ENCODE data around the gene CEP112. TPM values are rescaled to one million over a fixed set of nuclear protein-coding genes. Genes with fewer than 3 reads are reported as not detected.

CEP112 gene
- total and polyA plus RNA-seq, 2 of the 8 experiments (the other 6 are each of a cell fraction or from before 2014, with no cell fraction given), result 0.62 to 3.1 TPM

DNA sequence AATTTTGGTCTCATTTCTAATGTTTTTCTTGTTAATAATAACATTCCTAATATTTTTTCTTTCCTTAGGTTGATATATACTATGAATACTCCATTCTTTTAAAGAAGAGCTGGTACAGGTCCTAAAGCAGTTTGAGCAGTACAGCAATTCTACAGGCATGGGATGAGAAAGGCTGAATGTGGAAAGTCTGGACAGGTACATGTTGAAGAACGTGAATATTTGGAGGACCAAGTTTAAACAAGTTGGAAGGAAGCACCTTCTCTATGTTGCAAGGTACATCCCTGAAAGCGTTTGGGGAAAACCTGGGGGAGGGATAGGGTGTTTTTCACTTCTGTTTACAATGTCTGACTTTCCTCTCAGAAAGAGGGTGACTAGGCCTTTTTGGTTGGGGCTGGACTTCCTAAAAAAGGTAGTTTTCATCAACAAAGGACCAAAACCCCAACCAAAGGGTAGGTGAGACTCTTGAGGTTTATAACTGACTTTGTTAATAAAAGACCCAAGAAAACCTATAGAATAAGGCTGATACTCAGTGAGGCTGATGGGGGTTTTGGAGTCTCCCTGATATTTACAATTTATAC lies 534.6 kb downstream of the CEP112 start:
- Histone ChIP-seq H3K18ac (ENCODE audit: extremely low read depth, low read length) (no peak overlapping the region), H2BK120ac (replicated peaks; ENCODE audit: low read depth, low read length) (no peak overlapping the region), H3K4me1 (replicated peaks in 1 of 4; ENCODE audit: control insufficient read depth in 3 of 4, insufficient read depth in 4 of 4, low read length in 3 of 4) (no peaks in the 10 kb centered on the region), H4K20me1 (replicated peaks in 1 of 2; ENCODE audit: control insufficient read depth in 1 of 2, insufficient read depth in 2 of 2, low read length in 2 of 2) (no peaks in the 10 kb centered on the region), H2BK15ac (ENCODE audit: low read length) (no peak overlapping the region), H3K36me3 (ENCODE audit: control insufficient read depth in 2 of 4, insufficient read depth in 4 of 4, low read length in 3 of 4) (no peaks in the 10 kb centered on the region), H3K4me2 (ENCODE audit: insufficient read depth in 1 of 2, low read depth in 2 of 2, low read length in 2 of 2) (no peak overlapping the region), H2AFZ (ENCODE audit: low read length) (no peak overlapping the region), H3K23ac (ENCODE audit: insufficient read length) (no peak overlapping the region), H2BK5ac (ENCODE audit: low read depth, low read length) (no peak overlapping the region), H3K27ac (ENCODE audit: low read depth, low read length) (no peak overlapping the region), H3K9ac (replicated peaks in 1 of 4; ENCODE audit: extremely low read depth in 1 of 4, low read depth in 3 of 4, low read length in 3 of 4) (no peak overlapping the region), H3K79me2 (ENCODE audit: control insufficient read depth in 1 of 2, insufficient read depth in 2 of 2, low read length in 2 of 2) (no peaks in the 10 kb centered on the region), H3K79me1 (ENCODE audit: low read depth, low read length) (no peaks in the 10 kb centered on the region), H4K5ac (ENCODE audit: insufficient read length, low read depth, low read length) (no peak overlapping the region), H4K91ac (replicated peaks; ENCODE audit: insufficient read length, low read length) (no peak overlapping the region), H2AK5ac (ENCODE audit: low read depth, low read length) (no peak overlapping the region), H3K56ac (replicated peaks; ENCODE audit: insufficient read length, low read depth, low read length) (no peak overlapping the region), H2BK12ac (ENCODE audit: low read depth, low read length) (no peak overlapping the region), H3K23me2 (ENCODE audit: low read depth, low read length) (no peaks in the 10 kb centered on the region), H3K9me3 (ENCODE audit: insufficient read depth in 2 of 2, low read depth in 1 of 2, low read length in 1 of 2) (no peaks in the 10 kb centered on the region), H3K27me3 (replicated peaks in 1 of 4; ENCODE audit: control insufficient read depth in 3 of 4, extremely low read depth in 1 of 4, insufficient read depth in 3 of 4, low read length in 3 of 4) (no peaks in the 10 kb centered on the region), H3K14ac (ENCODE audit: insufficient read length) (no peak overlapping the region), H2BK20ac (ENCODE audit: low read length) (no peak overlapping the region), H3K4me3 (ENCODE audit: extremely low read depth in 1 of 4, insufficient read depth in 2 of 4, low read depth in 3 of 4, low read length in 4 of 4) (no peak overlapping the region), H4K8ac (ENCODE audit: extremely low read depth, insufficient read depth, low read length) (no peak overlapping the region), H3K4ac (replicated peaks; ENCODE audit: insufficient read length, low read depth, low read length) (no peak overlapping the region)
- DNase-seq (ENCODE audit: low read depth in 1 of 2, low spot score in 2 of 2) (no peak), FAIRE-seq (no peak)
- ChIA-PET CTCF (ENCODE audit: partially characterized antibody) (no interaction called here), POLR2A (ENCODE audit: partially characterized antibody) (no interaction called here)
- TF ChIP-seq BACH1 (IDR thresholded peaks at IDR 0.05; ENCODE audit: low read length), result no peak
- TF ChIP-seq EP300 (IDR thresholded peaks at IDR 0.05; ENCODE audit: borderline replicate concordance in 1 of 2, low read depth in 2 of 2, low read length in 2 of 2), result no peak
- TF ChIP-seq EGR1 (IDR thresholded peaks at IDR 0.05; ENCODE audit: borderline replicate concordance, low read depth, low read length), result no peak
- no peak for TF ChIP-seq EZH2 (IDR thresholded peaks at IDR 0.05; ENCODE audit: low read depth, low read length, severe bottlenecking)
- TF ChIP-seq, protein P1, sequence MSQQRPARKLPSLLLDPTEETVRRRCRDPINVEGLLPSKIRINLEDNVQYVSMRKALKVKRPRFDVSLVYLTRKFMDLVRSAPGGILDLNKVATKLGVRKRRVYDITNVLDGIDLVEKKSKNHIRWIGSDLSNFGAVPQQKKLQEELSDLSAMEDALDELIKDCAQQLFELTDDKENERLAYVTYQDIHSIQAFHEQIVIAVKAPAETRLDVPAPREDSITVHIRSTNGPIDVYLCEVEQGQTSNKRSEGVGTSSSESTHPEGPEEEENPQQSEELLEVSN (IDR thresholded peaks at IDR 0.05), result no peak
- TF ChIP-seq TAF7 (optimal IDR thresholded peaks at IDR 0.05; ENCODE audit: borderline replicate concordance, low read depth, low read length), result no peak
- TF ChIP-seq, protein P2, sequence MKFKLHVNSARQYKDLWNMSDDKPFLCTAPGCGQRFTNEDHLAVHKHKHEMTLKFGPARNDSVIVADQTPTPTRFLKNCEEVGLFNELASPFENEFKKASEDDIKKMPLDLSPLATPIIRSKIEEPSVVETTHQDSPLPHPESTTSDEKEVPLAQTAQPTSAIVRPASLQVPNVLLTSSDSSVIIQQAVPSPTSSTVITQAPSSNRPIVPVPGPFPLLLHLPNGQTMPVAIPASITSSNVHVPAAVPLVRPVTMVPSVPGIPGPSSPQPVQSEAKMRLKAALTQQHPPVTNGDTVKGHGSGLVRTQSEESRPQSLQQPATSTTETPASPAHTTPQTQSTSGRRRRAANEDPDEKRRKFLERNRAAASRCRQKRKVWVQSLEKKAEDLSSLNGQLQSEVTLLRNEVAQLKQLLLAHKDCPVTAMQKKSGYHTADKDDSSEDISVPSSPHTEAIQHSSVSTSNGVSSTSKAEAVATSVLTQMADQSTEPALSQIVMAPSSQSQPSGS (IDR thresholded peaks at IDR 0.05; ENCODE audit: low read length), result no peak
- no peak for TF ChIP-seq ASH2L (IDR thresholded peaks at IDR 0.05; ENCODE audit: low read length)
- WGBS, 2 experiments (ENCODE audit: extremely low coverage in 1 of 2, insufficient coverage in 1 of 2, insufficient read length in 1 of 2, insufficient replicate concordance in 2 of 2, low coverage in 1 of 2, low lambda C conversion rate in 2 of 2, missing lambda C conversion rate in 1 of 2), result 81% methylated on average over 2 of the region's 2 CpGs; no CpG with 5 or more reads in 1 of the 2 experiments

All from H1 (cell line).